ENCODE measurements around the gene CAPN1.
"Not testable (repeated sequence)": the region's sequence is repeated elsewhere in the genome, so short reads cannot be mapped to it uniquely, and the experiment has no call there.

Gene CAPN1

DNA sequence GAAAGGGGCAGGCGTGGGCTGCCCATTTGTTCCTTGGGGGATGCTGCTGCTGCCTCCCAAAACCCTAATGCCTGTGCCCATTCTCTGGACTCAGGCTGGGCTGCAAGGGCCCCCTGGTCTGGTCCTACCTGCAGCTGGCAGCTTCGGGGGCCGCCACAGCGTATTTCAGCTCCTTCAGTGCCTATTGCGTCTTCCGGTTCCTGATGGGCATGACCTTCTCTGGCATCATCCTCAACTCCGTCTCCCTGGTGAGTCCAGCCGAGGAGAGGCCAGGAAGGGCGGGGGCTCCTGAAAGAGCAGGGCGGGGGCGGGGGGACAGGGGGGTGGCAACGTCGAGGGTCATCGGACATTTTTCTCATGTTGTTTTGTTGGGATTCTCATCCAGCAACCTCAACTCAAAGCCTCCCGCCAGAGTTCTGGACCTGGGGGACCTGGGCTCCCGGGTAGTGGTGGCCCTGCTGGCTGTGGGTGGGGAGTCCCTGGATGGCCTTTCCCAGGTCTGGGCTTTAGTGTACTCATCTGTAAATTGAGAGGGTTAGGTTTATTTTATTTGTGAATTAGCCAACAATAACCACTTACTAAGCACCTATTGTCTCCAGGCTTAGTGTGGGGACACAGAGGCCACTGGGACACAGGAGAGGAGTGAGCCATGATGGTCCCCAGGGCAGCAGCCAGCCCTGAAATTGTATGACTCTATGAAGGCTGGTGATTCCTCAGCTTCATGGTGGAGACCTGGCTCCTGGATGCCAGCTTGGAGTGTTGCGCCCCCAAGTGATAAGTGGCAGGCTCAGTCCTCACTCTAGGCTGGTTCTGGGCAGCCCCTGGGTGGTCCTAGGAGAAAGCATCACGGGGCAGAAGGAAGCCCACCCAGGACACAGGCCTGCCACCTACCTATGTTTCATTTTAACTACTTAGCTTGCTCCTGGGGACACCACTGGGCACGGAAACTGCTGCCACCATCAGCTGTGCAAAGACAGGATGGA is 36.0 kb downstream of the CAPN1 start:
- no peak for DNase-seq (ENCODE audit: low read depth in 2 of 2)

DNA sequence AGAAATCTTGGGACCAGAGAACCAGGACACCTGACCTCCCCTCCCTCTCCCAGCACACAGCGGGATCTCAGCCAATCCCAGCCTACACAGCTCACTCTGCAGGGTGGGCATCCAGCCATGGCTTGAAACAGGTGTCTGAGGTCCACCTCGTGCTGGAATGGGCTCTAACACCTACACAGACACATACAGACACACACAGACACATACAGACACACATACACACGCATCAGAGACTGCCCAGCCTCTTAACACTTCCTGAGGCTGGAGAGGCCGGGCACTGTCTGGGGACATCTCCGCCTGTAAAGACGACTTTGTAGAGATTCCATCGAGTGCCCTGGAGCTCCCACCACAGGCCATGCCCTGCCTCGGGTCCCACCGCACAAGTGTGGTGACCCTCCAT is 36.7 kb downstream of the CAPN1 start:
- no peak for DNase-seq (ENCODE audit: low read depth in 2 of 2)

DNA sequence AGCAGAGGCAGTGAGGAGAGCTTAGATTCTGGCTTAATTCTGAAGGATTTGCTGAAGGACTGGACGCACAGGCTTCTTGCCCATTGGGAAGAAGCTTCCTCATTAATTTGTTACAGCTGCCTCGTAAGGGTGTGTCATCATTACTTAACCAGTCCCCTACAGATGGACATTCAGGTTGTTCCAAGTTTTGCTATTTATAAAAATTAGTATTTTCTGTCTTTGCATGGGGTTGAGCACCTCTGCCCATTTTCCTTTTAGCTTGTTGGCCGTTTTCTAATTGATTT is 38.1 kb downstream of the CAPN1 start:
- DNase-seq (ENCODE audit: low read depth in 2 of 2): no peak

DNA sequence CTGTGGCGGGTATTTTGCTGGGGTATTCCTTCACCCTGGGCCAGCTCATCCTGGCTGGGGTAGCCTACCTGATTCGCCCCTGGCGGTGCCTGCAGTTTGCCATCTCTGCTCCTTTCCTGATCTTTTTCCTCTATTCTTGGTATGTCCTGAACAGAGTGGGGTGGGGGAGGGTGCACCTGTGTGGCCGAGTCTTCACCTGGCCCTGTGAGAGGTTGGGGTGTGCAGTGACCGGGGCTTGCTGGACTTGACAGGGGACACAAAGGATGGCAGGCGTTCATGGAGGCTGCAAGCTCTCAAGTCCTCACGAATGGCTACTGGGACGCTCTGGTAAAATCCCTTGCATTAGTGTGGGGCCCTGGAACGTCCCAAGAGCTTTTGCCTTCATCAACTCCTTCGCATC is 39.3 kb downstream of the CAPN1 start:
- DNase-seq (ENCODE audit: low read depth in 2 of 2): no peak

DNA sequence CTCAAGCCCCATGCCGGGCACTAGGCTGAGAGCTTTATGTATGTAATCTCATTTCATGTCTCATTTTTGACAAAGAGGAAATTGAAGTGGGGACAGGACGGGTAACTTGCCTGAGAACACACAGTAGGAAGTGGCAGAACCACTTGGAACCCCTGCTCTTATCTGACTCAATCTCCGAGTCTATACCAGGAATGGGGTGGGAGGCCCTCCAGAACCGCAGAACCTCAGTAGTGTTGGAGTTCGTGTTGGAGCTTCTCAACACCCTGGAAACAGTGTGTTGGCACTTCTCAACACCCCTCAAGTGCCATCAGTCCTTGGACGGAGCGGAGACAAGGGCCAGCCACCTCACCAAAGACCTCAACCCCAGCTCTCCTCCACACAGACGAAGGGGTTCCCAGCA is 41.3 kb downstream of the CAPN1 start:
- DNase-seq (ENCODE audit: low read depth in 2 of 2): no peak

DNA sequence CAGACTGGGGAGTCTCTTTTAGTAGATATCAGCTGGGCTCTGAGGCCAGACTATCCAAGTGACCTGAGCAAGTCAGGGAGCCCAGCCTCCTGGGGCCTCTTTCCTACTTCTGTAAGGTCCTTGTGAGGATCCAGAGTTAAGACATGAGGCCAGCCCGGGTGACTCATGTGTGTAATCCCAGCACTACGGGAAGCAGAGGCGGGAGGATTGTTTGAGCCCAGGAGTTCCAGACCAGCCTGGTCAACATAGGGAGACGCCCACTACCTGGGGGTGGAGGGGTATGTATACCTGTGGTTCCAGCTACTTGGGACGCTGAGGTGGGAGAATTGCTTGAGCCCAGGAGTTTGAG is 43.2 kb downstream of the CAPN1 start:
- DNase-seq (ENCODE audit: low read depth in 2 of 2): no peak

DNA sequence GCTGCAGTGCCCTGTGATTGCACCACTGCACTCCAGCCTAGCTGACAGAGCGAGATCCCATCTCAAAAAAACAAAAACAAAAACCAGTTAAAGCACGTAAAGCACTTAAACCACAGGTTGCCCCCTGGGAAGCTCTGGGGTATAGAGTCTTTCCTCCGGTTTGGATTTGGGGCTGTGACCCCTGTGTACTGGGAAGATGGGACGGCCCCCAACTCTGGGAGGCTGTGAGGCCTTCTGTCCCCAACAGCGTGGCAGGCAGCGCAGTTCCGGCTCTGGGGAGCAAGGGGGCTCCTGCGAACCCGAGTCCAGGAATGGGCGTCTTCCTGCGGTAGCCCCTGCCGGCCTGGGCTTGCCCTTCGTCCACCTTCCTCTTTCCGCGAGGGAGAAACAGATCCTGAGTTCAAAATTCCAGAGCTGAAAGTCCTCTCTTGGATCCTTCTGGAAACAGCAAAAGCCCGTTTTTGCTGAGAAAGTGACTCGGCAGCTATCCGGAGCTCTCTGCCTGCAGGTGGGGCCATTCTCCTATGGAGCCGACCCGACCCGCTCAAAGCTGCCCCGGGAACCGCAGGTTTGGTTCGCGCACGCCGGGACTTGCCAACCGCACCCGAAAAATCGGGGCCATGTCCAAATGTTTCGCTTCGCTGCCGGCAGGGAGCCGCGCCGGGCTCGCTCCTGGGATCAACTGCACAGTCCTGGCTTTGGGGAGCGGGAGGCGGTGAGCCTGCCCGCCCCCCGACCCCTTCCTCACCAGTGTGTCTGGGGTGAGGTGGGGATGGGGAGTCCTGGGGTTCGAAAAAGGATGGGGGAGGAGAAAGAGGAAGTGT is 43.8 kb downstream of the CAPN1 start:
- DNase-seq (ENCODE audit: low read depth in 2 of 2): peak; percentile 25 to 59

DNA sequence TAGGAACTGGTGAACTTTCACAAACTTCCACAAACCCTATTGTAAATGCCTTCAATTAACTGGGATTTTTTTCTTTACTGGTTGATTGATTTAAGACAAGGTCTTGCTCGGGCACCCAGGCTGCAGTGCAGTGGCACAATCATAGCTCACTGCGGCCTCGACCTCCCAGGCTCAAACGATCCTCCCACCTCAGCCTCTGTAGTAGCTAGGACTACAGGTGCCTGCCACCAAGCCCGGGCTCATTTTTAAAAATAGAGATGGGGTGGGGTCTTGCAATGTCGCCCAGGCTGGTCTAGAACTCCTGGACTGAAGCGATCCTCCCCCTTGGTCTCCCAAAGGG is 44.3 kb downstream of the CAPN1 start:
- no peak for DNase-seq (ENCODE audit: low read depth in 2 of 2)

DNA sequence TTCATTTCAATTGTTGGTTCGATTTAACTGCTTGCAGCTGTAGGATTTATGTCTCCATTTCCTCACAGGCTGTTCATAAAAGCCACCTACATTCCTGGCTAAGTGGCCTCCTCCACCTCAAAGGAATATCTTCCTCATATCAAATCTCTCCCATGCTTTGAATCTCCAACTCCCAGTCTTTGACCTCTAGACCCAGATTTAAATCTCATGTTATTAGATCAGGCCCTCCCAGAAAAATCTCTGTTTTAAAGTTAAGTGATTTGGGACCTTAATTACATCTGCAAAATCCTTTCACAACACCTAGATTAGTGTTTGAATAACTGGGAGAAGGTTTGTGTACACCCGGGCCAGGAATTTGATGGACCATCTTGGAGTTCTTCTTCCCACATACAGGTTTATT is 46.2 kb downstream of the CAPN1 start:
- DNase-seq (ENCODE audit: low read depth in 2 of 2): no peak

DNA sequence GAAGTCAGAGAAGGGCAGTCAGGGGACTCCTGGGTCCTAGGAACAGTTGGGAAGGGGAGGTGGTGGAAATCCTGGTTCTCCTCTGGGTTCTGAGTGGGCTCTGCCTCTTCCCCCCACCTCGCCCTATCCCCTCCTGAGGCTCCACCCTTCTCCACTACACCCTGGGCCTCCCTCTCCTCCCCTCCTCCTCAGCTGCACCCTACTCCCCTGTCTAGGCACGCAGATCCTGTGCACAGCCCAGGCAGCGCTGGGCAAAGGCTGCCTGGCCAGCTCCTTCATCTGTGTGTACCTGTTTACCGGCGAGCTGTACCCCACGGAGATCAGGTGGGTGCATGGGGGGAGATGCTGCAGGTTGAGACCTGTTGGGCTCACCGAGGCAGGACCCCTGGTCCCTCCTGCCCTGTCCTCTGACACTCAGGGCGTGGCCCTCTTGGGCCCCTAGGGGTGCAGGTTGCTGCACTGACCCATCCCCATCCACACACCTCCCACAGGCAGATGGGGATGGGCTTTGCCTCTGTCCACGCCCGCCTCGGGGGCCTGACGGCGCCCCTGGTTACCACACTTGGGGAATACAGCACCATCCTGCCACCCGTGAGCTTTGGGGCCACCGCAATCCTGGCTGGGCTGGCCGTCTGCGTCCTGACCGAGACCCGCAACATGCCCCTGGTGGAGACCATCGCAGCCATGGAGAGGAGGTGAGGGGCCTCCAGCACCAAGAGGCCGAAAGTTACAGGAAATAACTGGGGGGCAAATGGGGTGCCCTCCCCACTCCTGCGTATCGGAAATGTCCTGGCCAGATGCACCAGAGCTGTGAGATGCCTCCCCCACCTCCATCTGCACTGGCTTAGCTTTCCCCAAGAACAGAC is 54.7 kb downstream of the CAPN1 start:
- no peak for DNase-seq (ENCODE audit: low read depth in 2 of 2)

DNA sequence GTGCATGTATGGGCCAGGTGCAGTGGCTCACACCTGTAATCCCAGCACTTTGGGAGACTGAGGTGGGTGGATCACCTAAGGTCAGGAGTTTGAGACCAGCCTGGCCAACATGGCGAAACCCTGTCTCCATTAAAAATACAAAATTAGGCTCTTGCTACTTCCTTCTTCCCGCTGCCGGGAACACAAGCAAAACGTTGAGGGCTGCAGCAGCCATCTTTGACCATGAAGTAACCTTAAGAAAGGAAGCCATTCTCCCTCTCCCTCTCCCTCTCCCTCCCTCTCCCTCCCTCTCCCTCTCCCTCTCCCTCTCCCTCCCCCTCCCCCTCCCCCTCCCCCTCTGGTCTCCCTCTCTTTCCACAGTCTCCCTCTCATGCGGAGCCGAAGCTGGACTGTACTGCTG is 56.6 kb downstream of the CAPN1 start:
- DNase-seq (ENCODE audit: low read depth in 2 of 2): not testable (repeated sequence)

DNA sequence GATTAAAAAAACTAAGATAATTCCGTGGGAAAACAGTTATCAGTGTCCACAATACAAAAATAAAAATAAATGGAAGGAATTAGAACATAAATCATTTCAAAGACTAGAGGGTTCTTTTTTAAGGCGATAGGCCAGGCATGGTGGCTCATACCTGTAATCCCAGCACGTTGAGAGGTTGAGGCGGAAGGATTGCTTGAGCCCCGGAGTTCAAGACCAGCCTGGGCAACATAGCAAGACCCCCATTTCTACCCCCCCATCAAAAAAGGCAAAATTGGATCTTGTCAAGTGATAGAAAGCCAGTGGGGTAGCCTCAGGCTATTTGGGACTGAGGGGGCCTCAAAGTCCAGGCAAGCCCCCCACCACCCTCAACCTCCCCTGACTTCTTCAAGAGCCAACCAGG is 59.4 kb downstream of the CAPN1 start:
- DNase-seq (ENCODE audit: low read depth in 2 of 2): no peak

DNA sequence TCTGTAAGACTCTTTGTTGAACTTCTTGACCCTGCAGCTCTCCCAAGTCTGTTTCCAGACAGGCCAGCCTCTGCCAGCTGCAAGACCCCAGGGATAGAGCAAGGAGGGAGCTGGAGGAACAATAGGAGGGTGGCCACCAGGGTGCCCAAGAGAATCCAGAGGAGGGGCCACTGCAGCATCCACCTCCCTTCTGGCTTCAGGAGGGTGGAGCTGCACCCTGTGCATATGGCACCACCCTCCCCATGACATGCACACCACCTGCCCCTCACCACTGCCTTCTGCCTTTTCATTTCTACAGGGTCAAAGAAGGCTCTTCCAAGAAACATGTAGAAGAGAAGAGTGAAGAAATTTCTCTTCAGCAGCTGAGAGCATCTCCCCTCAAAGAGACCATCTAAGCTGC is 60.0 kb downstream of the CAPN1 start:
- no peak for DNase-seq (ENCODE audit: low read depth in 2 of 2)

DNA sequence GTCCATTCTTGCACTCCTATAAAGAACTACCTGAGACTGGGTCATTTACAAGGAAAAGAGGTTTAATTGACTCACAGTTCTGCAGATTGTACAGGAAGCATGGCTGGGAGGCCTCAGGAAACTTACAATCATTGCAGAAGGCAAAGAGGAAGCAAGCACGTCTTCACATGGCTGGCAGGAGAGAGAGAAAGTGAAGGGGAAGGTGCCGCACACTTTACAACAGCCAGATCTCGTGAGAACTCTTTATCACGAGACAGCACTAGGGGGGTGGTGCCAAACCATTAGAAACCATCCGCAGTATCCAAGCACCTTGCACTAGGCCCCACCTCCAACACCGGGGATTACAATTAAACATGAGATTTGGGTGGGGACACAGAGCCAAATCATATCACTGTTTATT is 60.7 kb downstream of the CAPN1 start:
- no peak for DNase-seq (ENCODE audit: low read depth in 2 of 2)

DNA sequence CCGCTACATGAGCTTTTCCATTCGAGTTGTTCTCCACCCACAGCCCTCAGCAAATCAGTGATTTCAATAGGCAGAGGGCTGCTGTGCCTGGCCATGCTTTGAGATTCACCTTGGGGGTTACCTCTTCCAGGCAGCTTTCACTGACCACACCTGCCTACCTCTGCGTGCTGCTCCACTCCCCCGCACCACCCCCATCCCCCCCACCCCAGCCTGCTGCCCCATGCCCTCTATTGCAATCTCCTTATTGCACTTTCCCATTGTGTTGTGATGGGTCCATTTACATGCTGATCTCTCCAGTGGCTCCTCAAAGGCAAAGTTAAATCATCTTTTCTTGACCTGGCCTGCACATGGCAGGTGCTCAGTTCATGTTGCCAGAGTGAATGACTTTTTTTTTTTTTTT is 62.1 kb downstream of the CAPN1 start:
- DNase-seq (ENCODE audit: low read depth in 2 of 2): no peak

DNA sequence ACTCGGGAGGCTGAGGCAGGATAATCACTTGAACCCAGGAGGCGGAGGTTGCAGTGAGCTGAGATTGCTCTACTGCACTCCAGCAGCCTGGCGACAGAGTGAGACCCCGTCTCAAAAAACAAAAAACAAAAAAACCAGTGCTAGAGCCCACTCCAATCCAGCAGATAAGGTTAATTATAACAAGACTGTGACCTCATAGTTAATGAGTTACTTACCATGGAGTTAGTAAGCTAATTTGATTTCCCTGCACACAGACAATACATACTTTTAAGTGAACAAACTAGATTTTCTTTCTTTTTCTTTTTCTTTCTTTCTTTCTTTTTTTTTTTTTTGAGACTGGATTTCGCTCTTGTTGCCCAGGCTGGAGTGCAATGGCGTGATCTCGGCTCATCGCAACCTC is 63.3 kb downstream of the CAPN1 start:
- not testable (repeated sequence) for DNase-seq (ENCODE audit: low read depth in 2 of 2)

DNA sequence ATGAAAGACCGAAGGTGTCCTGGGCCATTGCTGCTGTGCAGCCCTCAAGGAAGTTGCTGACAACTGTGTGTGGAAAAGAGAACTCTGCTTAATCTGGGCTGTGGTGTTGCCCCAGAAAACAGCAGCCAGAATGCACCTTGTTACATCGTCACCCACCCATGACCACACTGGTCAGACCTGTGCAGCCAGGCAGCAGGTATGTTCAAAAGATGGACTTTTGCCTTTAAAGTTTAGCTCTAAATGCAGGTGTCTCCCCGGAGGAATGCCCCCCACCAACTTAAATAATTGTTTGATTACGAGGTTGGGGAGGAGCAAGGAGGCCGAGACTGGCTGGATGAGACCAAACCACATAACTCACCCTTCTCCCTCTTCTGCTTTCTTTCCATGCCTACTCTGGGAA is 64.8 kb downstream of the CAPN1 start:
- DNase-seq (ENCODE audit: low read depth in 2 of 2): no peak

DNA sequence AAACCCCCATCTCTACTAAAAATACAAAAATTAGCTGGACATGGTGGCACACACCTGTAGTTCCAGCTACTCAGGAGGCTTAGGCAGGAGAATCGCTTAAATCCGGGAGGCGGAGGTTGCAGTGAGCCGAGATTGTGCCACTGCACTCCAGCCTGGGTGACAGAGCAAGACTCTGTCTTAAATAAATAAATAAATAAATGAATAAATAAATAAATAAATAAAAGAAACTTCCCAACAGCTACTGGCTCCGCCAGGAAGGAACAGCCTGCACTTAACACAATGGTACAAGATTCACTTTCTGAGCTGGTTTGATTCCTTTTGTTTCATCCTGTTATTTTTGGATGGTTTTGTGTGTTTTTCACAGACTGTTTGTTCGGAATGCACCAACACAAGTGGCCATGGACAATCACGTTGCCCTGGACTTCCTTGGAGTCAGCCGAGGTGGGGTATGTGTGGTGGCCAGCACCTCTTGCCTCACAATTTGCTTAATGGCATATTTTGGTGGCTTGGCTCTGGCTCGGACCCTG is 66.5 kb downstream of the CAPN1 start:
- not testable (repeated sequence) for DNase-seq (ENCODE audit: low read depth in 2 of 2)

DNA sequence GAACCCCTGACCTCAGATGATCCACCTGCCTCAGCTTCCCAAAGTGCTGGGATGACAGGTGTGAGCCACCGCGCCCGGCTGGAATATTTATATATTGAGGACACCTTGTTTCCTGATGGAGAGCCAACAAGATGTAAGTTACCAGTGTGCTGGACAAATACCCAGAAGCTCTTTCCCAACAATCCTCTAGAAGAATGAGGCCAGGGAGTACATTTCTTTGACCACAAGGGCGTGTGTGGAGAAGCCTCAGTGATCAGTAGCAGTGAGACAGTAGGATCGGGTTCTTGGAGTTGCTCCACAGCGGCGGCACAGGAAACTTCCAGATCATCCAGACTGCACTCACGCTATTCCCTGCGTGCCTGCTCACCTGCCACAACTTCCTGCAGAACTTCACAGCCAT is 69.7 kb downstream of the CAPN1 start:
- no peak for DNase-seq (ENCODE audit: low read depth in 2 of 2)

DNA sequence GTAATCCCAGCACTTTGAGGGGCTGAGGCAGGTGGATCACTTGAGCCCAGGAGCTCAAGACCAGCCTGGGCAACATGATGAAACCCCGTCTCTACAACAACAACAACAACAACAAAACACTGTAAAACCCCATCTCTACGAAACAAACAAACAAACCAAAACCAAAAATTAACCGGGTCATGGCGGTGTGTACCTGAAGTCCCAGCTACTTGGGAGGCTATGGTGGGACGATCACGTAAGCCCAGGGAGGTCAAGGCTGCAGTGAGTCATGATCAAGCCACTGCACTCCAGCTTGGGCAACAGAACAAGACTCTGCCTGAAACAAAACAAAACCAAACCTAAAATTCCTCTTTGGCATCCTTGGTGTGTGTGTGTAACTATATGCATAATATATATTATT is 73.0 kb downstream of the CAPN1 start:
- DNase-seq (ENCODE audit: low read depth in 2 of 2): no peak

DNA sequence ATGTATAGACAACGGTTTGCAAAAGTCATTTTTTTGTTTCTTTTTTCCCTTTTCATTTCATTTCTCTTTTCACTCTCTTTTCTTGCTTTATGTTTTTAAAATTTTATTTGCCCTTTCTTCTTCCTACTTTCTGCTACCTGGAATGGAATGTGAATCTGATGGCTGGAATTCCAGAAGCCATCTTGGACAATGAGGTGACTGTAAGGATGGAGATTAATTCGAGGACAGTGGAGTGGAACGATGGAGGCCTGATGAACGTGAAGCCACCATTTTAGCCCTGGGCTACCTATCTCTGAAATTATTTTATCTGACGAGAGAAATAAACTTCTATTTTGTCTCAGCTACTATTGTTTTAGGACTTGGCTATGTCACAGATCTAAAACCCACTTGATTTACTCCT is 77.3 kb downstream of the CAPN1 start:
- DNase-seq (ENCODE audit: low read depth in 2 of 2): no peak

DNA sequence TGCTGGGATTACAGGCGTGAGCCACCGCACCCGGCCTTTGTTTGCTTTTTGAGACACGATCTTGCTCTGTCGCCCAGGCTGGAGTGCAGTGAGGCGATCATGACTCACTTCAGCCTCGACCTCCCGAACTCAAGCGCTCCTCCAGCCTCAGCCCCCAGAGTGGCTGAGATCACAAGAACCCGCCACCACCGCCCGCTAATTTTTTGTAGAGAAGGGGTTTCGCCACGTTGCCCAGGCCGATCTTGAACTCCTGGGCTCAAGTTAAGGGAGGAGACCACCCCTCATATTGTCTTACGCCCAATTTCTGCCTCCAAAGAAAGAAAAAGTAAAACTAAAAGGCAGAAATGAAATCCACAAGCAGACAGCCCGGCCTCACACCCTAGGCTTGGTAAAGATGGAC is 78.6 kb downstream of the CAPN1 start:
- DNase-seq (ENCODE audit: low read depth in 2 of 2): no peak

All from activated CD4-positive, alpha-beta T cell treated with anti-CD3 and anti-CD28 coated beads for 24 hours (primary cell).